Parathyroid adenoma (tissue), 2 donors: Measurements from ENCODE around the gene PACS2.

Experiments
- H2AFZ ChIP-seq: fragments of 300-600 bp; sonication (generic); one replicate; pipeline ENCODE4 v1.7.0; 2017; ENCODE audit warnings: antibody characterized with exemption, mild to moderate bottlenecking
- H3K27ac ChIP-seq: fragments of 300-600 bp; sonication (generic); one replicate; pipeline ENCODE4 v1.7.0; 2017
- H3K27me3 ChIP-seq: fragments of 300-600 bp; sonication (generic); one replicate; pipeline ENCODE4 v1.7.0; 2017; ENCODE audit warnings: low read length; ENCODE audit not compliant: control insufficient read depth, insufficient read depth
- H3K36me3 ChIP-seq: fragments of 300-600 bp; sonication (generic); one replicate; pipeline ENCODE4 v1.7.0; 2017; ENCODE audit warnings: low read length; ENCODE audit not compliant: control insufficient read depth, insufficient read depth
- H3K4me1 ChIP-seq: fragments of 300-600 bp; sonication (generic); one replicate; pipeline ENCODE4 v1.7.0; 2017; ENCODE audit warnings: control low read depth
- H3K4me2 ChIP-seq: fragments of 300-600 bp; sonication (generic); one replicate; pipeline ENCODE4 v1.7.0; 2017; ENCODE audit warnings: low read length
- H3K4me3 ChIP-seq: fragments of 300-600 bp; sonication (generic); one replicate; pipeline ENCODE4 v1.7.0; 2017; ENCODE audit warnings: low read depth, low read length
- H3K79me2 ChIP-seq: fragments of 300-600 bp; sonication (generic); one replicate; pipeline ENCODE4 v1.7.0; 2017; ENCODE audit warnings: control low read depth
- H3K9ac ChIP-seq: fragments of 300-600 bp; sonication (generic); one replicate; pipeline ENCODE4 v1.7.0; 2017; ENCODE audit warnings: mild to moderate bottlenecking
- H3K9me3 ChIP-seq: fragments of 300-600 bp; sonication (generic); one replicate; pipeline ENCODE4 v1.7.0; 2017; ENCODE audit warnings: low read length; ENCODE audit not compliant: control insufficient read depth
- TF ChIP-seq, protein P1 (sequence below): fragments of 300-600 bp; sonication (generic); IDR thresholded peaks from one replicate; pipeline ENCODE4 v1.7.0; 2017; ENCODE audit warnings: antibody characterized with exemption, mild to moderate bottlenecking
- donor health status: primary hyperparathyroidism.

The PACS2 gene

DNA sequence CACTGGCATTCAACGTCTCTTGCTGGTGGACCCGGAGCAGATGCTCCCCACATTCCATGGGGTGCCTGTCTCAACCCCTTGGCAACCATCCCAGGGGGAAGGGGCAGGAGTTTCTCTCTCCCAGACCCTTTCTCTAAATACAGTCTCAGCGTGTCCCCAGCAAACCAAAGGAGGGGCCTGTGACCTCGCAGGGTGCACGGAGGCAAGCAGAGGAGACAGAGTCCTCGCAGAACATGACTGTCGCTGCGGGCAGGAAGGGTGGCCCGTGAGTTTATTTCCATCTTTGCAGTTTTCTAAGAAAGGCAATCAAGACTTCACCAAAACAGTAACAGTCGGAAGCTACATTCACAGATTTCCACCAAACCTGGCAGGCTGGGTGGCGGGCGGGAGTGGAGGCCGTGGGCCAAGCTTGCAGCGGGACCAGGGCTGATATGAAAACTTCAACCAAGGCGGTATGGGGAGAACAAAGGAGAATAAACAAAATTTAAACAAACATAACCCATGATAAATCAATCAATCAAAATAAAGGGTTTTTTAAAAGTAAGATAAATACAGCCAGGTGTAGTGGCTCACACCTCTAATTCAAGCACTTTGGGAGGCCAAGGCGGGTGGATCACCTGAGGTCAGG, 32.3 kb upstream of the PACS2 start:
- Histone ChIP-seq H3K9ac (no peak overlapping the region), H3K4me2 (no peak overlapping the region), H2AFZ (no peak overlapping the region), H3K27ac (no peak overlapping the region), H3K9me3 (no peaks in the 10 kb centered on the region), H3K4me3 (no peak overlapping the region), H3K36me3 (no peaks in the 10 kb centered on the region), H3K27me3 (no peaks in the 10 kb centered on the region), H3K79me2 (peaks cover 86% of the 10 kb centered on the region), H3K4me1 (no peaks in the 10 kb centered on the region)
- TF ChIP-seq, protein P1, sequence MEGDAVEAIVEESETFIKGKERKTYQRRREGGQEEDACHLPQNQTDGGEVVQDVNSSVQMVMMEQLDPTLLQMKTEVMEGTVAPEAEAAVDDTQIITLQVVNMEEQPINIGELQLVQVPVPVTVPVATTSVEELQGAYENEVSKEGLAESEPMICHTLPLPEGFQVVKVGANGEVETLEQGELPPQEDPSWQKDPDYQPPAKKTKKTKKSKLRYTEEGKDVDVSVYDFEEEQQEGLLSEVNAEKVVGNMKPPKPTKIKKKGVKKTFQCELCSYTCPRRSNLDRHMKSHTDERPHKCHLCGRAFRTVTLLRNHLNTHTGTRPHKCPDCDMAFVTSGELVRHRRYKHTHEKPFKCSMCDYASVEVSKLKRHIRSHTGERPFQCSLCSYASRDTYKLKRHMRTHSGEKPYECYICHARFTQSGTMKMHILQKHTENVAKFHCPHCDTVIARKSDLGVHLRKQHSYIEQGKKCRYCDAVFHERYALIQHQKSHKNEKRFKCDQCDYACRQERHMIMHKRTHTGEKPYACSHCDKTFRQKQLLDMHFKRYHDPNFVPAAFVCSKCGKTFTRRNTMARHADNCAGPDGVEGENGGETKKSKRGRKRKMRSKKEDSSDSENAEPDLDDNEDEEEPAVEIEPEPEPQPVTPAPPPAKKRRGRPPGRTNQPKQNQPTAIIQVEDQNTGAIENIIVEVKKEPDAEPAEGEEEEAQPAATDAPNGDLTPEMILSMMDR, result no peak

DNA sequence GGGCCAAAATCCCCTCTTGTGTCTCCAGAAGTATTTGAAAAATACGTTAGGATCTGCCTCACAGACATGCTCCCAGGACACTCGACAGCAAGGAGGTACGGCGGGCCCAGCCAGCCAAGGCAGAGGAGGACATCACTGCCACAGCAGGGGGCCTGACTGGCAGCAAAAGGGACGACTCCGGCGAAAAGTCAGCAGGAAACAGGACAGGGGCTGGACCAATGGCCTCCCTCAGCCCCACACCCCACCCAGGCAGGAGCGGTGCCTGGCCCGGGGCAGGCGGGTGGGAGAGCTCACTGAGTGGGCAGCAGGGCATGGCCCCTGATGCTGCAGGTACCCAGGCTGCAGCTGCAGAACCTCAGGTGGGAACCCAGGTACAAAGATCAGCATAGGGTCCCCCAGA, 31.5 kb upstream of the PACS2 start:
- Histone ChIP-seq H3K4me2 (no peak overlapping the region), H3K9ac (no peak overlapping the region), H3K27me3 (no peaks in the 10 kb centered on the region), H3K4me1 (no peaks in the 10 kb centered on the region), H3K9me3 (no peaks in the 10 kb centered on the region), H2AFZ (no peak overlapping the region), H3K27ac (no peak overlapping the region), H3K36me3 (no peaks in the 10 kb centered on the region), H3K79me2 (peaks cover 87% of the 10 kb centered on the region), H3K4me3 (no peak overlapping the region)
- TF ChIP-seq, protein P1, result no peak

DNA sequence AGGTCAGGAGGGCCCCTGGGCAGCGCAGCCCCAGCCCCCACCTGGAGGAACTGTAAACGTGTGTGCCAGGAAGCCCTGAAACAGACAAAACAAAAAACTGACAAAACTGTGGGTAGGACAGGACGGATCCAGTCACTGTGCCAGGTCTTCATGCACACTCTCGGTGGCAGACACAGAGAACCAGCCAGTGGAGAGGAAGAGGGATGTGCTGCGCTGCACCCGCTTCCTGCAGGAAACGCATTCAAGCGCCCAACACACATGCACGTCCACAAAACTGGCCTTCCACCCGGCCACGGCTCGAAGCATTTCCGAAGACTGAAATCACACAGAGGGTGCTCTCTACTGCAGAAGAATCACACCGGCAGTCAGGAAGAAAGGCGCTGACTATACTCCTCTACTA, 30.6 kb upstream of the PACS2 start:
- Histone ChIP-seq H3K9ac (no peak overlapping the region), H3K27ac (no peak overlapping the region)
- TF ChIP-seq, protein P1, result no peak

DNA sequence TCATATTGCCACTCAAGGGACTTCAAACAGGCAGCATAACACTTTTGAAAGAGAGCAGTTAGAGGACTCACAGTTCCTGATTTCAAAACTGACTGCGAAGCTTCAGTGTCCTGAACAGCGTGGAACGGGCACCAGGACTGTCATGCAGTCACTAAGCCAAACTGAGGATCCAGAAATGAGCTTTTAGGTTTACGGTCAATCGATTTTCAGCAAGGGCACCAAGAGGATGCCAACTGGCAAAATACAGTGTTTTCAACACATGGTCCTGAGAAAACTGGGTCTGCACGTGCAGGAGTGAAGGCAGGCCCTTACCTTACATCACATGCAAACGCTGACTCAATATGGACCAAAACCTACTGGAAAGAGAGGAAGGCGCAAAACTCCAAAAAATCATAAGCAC, 29.4 kb upstream of the PACS2 start:
- Histone ChIP-seq H3K4me1 (peaks cover 1% of the 10 kb centered on the region), H3K79me2 (peaks cover 79% of the 10 kb centered on the region), H3K36me3 (no peaks in the 10 kb centered on the region), H3K4me2 (no peak overlapping the region), H3K27me3 (no peaks in the 10 kb centered on the region), H2AFZ (no peak overlapping the region), H3K9me3 (no peaks in the 10 kb centered on the region), H3K9ac (no peak overlapping the region), H3K27ac (no peak overlapping the region), H3K4me3 (no peak overlapping the region)
- TF ChIP-seq, protein P1, result no peak

More for the DNA sequence above, 30.6 kb upstream of the PACS2 start:
- no peak overlapping the region for H3K4me2 ChIP-seq
- peaks cover 84% of the 10 kb centered on the region for H3K79me2 ChIP-seq
- no peaks in the 10 kb centered on the region for H3K36me3 ChIP-seq
- no peaks in the 10 kb centered on the region for H3K9me3 ChIP-seq
- no peaks in the 10 kb centered on the region for H3K4me1 ChIP-seq
- no peak overlapping the region for H2AFZ ChIP-seq
- no peaks in the 10 kb centered on the region for H3K27me3 ChIP-seq
- no peak overlapping the region for H3K4me3 ChIP-seq

DNA sequence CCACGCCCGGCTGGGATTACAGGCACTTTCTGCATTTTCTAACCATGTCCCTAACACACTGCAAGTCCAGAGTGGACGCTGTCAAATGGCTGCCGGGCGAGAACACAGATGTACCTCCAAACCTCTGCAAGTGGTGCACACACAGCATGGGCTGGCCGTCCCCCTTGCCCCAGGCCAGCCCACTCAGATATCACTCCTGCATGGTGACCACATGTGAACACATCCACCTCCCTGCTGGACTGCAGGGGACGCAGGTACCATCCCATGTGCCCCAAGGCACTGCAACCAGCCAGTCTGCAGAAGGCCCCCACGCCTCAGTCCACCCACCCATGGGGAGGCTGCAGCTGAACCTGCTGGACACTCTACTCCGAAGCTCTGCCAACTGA, 27.8 kb upstream of the PACS2 start:
- H3K79me2 ChIP-seq, result peaks cover 73% of the 10 kb centered on the region
- no peak overlapping the region for H3K4me3 ChIP-seq
- no peaks in the 10 kb centered on the region for H3K27me3 ChIP-seq
- H3K9ac ChIP-seq, result no peak overlapping the region
- no peaks in the 10 kb centered on the region for H3K9me3 ChIP-seq
- TF ChIP-seq, protein P1, result no peak
- H3K4me1 ChIP-seq, result peaks cover 8% of the 10 kb centered on the region
- no peak overlapping the region for H2AFZ ChIP-seq
- no peak overlapping the region for H3K4me2 ChIP-seq
- no peaks in the 10 kb centered on the region for H3K36me3 ChIP-seq
- no peak overlapping the region for H3K27ac ChIP-seq
